ENCODE results near the gene IL6. TPM values are rescaled to one million over a fixed set of nuclear protein-coding genes. Genes with fewer than 3 reads are reported as not detected.
"Not testable (repeated sequence)": the region's sequence is repeated elsewhere in the genome, so short reads cannot be mapped to it uniquely, and the experiment has no call there.

The IL6 gene
- total and polyA plus RNA-seq, 9 of the 15 experiments (the other 6 are each of a cell fraction or from before 2014, with no cell fraction given) = 0.76 to 2.9 (median 1.5) TPM

GRCh38 chr7:22677263-22677662 is 49.7 kb upstream of the IL6 start:
- DNase-seq (ENCODE audit: extremely low read depth in 1 of 4, low spot score in 3 of 4); BruUV-seq (replicated peaks); H3K4me2 ChIP-seq (ENCODE audit: insufficient read depth, low read length); H3K9ac ChIP-seq (ENCODE audit: insufficient read depth in 1 of 2, low read depth in 2 of 2, low read length in 2 of 2); H2AFZ ChIP-seq (ENCODE audit: low read depth, low read length); H3K4me3 ChIP-seq; ATAC-seq; H3K27me3 ChIP-seq (ENCODE audit: control insufficient read depth in 2 of 2, insufficient read depth in 2 of 2, low read length in 2 of 2); H3K9me1 ChIP-seq (ENCODE audit: control insufficient read depth, insufficient read depth, low read length); FAIRE-seq; H3K36me3 ChIP-seq (ENCODE audit: control insufficient read depth, insufficient read depth, low read length); intact Hi-C loops (cut with micrococcal nuclease); CTCF ChIA-PET (ENCODE audit: low intra/inter-chr PET ratio); H4K20me1 ChIP-seq (replicated peaks; ENCODE audit: control insufficient read depth, insufficient read depth, low read length); in situ Hi-C loops (cut with MboI); H3K9me3 ChIP-seq (replicated peaks; ENCODE audit: control insufficient read depth, insufficient read depth, low read depth, low read length); TF ChIP-seq NR2C2 (CRISPR knock-in tag; IDR thresholded peaks at IDR 0.05): not testable (repeated sequence)
- WGBS (ENCODE audit: insufficient coverage, low coverage, missing lambda C conversion rate) = 22% methylated on average over 5 of the region's 5 CpGs
- Histone ChIP-seq H3K79me2 (ENCODE audit: control insufficient read depth, insufficient read depth, low read length) (peaks cover 40% of the 10 kb centered on the region), H3K27ac (ENCODE audit: extremely low read depth, low read depth, low read length) (peak overlapping the region; percentile 37; the same call in 1 of the 3 replicates), H3K4me1 (replicated peaks in 1 of 2; ENCODE audit: control insufficient read depth in 2 of 2, insufficient read depth in 2 of 2, low read length in 2 of 2) (peaks cover 12 to 83% of the 10 kb centered on the region in 2 experiments)
- POLR2A ChIA-PET = interaction anchor here (2.1 to 2.9 kb wide), 4 partner anchors 10 to 19 kb away, joined by 8 to 10 read pairs (median 9); no protein-coding TSS in a partner anchor
- TF ChIP-seq NR2C2 (tag; IDR thresholded peaks at IDR 0.05) = peak; percentile 6; the same call in 1 of the 2 replicates
- TF ChIP-seq ADNP (tag; IDR thresholded peaks at IDR 0.05) = peak; percentile 44; the same call in 1 of the 2 replicates

DNA sequence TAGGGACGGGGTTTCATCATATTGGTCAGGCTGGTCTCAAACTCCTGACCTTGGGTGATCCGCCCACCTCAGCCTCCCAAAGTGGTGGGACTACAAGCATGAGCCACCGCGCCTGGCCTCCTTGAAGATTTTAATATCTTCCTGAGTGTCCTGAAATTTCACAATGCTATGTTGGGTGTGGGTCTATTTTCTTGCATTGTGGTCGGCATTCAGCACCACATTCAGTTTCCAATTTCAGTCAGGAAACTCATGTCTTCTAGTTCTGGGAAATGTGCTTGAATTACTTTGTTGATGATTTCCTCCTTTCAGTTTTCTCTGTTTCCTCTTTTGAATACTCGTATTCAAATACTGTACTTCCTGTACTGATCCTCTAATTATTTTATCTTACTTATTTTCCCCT is 49.3 kb upstream of the IL6 start:
- Histone ChIP-seq H3K36me3 (ENCODE audit: control insufficient read depth, insufficient read depth, low read length) (no peaks in the 10 kb centered on the region; the same call in 2 of the 3 replicates), H4K20me1 (replicated peaks; ENCODE audit: control insufficient read depth, insufficient read depth, low read length) (no peaks in the 10 kb centered on the region), H3K9me1 (ENCODE audit: control insufficient read depth, insufficient read depth, low read length) (no peaks in the 10 kb centered on the region), H2AFZ (ENCODE audit: low read depth, low read length) (peak overlapping the region; percentile 69), H3K79me2 (ENCODE audit: control insufficient read depth, insufficient read depth, low read length) (peaks cover 38% of the 10 kb centered on the region), H3K4me3 (no peak overlapping the region), H3K9ac (ENCODE audit: insufficient read depth in 1 of 2, low read depth in 2 of 2, low read length in 2 of 2) (peak overlapping the region in 1 of 2 experiments; percentile 3; a peak in 1 of 4 replicates), H3K4me1 (replicated peaks in 1 of 2; ENCODE audit: control insufficient read depth in 2 of 2, insufficient read depth in 2 of 2, low read length in 2 of 2) (peaks cover 12 to 84% of the 10 kb centered on the region in 2 experiments), H3K9me3 (replicated peaks; ENCODE audit: control insufficient read depth, insufficient read depth, low read depth, low read length) (no peaks in the 10 kb centered on the region), H3K27ac (ENCODE audit: extremely low read depth, low read depth, low read length) (peak overlapping the region; percentile 48), H3K27me3 (ENCODE audit: control insufficient read depth in 2 of 2, insufficient read depth in 2 of 2, low read length in 2 of 2) (no peaks in the 10 kb centered on the region), H3K4me2 (ENCODE audit: insufficient read depth, low read length) (0 out of 2 replicates have a peak overlapping the region, but pooled peaks have one; percentile 45)
- BruUV-seq (replicated peaks) = no TSS peak
- FAIRE-seq (no peak), DNase-seq (ENCODE audit: extremely low read depth in 1 of 4, low spot score in 3 of 4) (no peak), ATAC-seq (no peak)
- POLR2A ChIA-PET = interaction anchor here (0.6 to 2.5 kb wide), 4 partner anchors 10 to 23 kb away, joined by 3 to 10 read pairs (median 8); no protein-coding TSS in a partner anchor
- in situ Hi-C loops (cut with MboI) (no loop called here), intact Hi-C loops (cut with micrococcal nuclease) (no loop called here)
- 15% methylated on average over 6 of the region's 6 CpGs for WGBS (ENCODE audit: insufficient coverage, low coverage, missing lambda C conversion rate)
- CTCF ChIA-PET (ENCODE audit: low intra/inter-chr PET ratio) = no interaction called here
- TF ChIP-seq NUFIP1 (IDR thresholded peaks at IDR 0.05; ENCODE audit: partially characterized antibody) (no peak), ZBED1 (IDR thresholded peaks at IDR 0.05) (no peak), FOXJ3 (CRISPR knock-in tag; IDR thresholded peaks at IDR 0.05) (no peak), CEBPG (CRISPR knock-in tag; IDR thresholded peaks at IDR 0.05) (no peak), CEBPG (tag; conservative IDR thresholded peaks at IDR 0.05 in 1 of 2, IDR thresholded peaks at IDR 0.05 in 1 of 2) (no peak), ZNF124 (CRISPR knock-in tag; IDR thresholded peaks at IDR 0.05) (no peak), SMAD2 (IDR thresholded peaks at IDR 0.05; ENCODE audit: low read depth, low read length) (no peak), ARID1B (IDR thresholded peaks at IDR 0.05) (0 out of 2 replicates have a peak, but pooled peaks have one; percentile 9)
- TF ChIP-seq, protein P1, sequence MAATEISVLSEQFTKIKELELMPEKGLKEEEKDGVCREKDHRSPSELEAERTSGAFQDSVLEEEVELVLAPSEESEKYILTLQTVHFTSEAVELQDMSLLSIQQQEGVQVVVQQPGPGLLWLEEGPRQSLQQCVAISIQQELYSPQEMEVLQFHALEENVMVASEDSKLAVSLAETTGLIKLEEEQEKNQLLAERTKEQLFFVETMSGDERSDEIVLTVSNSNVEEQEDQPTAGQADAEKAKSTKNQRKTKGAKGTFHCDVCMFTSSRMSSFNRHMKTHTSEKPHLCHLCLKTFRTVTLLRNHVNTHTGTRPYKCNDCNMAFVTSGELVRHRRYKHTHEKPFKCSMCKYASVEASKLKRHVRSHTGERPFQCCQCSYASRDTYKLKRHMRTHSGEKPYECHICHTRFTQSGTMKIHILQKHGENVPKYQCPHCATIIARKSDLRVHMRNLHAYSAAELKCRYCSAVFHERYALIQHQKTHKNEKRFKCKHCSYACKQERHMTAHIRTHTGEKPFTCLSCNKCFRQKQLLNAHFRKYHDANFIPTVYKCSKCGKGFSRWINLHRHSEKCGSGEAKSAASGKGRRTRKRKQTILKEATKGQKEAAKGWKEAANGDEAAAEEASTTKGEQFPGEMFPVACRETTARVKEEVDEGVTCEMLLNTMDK (IDR thresholded peaks at IDR 0.05; ENCODE audit: borderline replicate concordance, insufficient read depth, low read depth, low read length, poor library complexity, severe bottlenecking) = no peak
